Neural cell (in vitro differentiated cells): ENCODE measurements around the gene ARL15.

Experiments used
- CTCF ChIP-seq: fragments of 450-650 bp; IDR thresholded peaks from 2 replicates; pipeline ENCODE4 v1.5.1; 2014; ENCODE audit warnings: antibody characterized with exemption, mild to moderate bottlenecking, moderate library complexity; ENCODE audit not compliant: poor library complexity, severe bottlenecking
- EP300 ChIP-seq: fragments of 450-650 bp; conservative IDR thresholded peaks from 2 replicates; pipeline ENCODE4 v1.6.1; 2014; ENCODE audit warnings: antibody characterized with exemption, mild to moderate bottlenecking, moderate library complexity; ENCODE audit not compliant: poor library complexity, severe bottlenecking
- MXI1 ChIP-seq: fragments of 450-650 bp; conservative IDR thresholded peaks from 2 replicates; pipeline ENCODE4 v1.6.1; 2014; ENCODE audit warnings: antibody characterized with exemption, mild to moderate bottlenecking; ENCODE audit not compliant: poor library complexity, severe bottlenecking
- RAD21 ChIP-seq: fragments of 450-650 bp; conservative IDR thresholded peaks from 2 replicates; pipeline ENCODE4 v1.6.1; 2014; ENCODE audit warnings: antibody characterized with exemption, mild to moderate bottlenecking, moderate library complexity
- REST ChIP-seq: IDR thresholded peaks from 2 replicates; pipeline ENCODE4 v1.6.1; 2012; ENCODE audit warnings: borderline replicate concordance
- SMC3 ChIP-seq: fragments of 450-650 bp; conservative IDR thresholded peaks from 2 replicates; pipeline ENCODE4 v1.6.1; 2014; ENCODE audit warnings: antibody characterized with exemption, mild to moderate bottlenecking, moderate library complexity; ENCODE audit not compliant: poor library complexity

- TF ChIP-seq CTCF (no peak), EP300 (no peak), REST (no peak), RAD21 (no peak), SMC3 (no peak), MXI1 (no peak)
These were observed 438.6 kb downstream of the ARL15 start for GRCh38 chr5:53871775-53872174.
